ENCODE measurements around the gene NOA1.

The NOA1 gene

GRCh38 chr4:56977321-56978012, at the start of gene NOA1:
Gene NOA1, minus strand, starts transcription at chr4:56977606. Its CDS starts 21 bp downstream, at chr4:56977585.
- Histone ChIP-seq H3K9ac (ENCODE audit: low read depth in 1 of 2, low read length in 2 of 2) (peak within 1 kb of the TSS; percentile 84 to 98), H3K4me3 (ENCODE audit: low read length in 2 of 2) (peak within 1 kb of the TSS; percentile 100), H3K36me3 (ENCODE audit: control insufficient read depth in 2 of 2, insufficient read depth in 2 of 2, low read length in 2 of 2) (peaks cover 17 to 21% of the 10 kb centered on the region in 2 donors), H3K27ac (ENCODE audit: low read depth in 2 of 2, low read length in 2 of 2) (peak within 1 kb of the TSS; percentile 93 to 95), H3K4me1 (ENCODE audit: control insufficient read depth in 2 of 2, insufficient read depth in 2 of 2, low read length in 2 of 2) (peaks cover 12 to 13% of the 10 kb centered on the region in 2 donors), H3K9me3 (ENCODE audit: control insufficient read depth in 2 of 2, low read length in 2 of 2) (peaks cover 3 to 4% of the 10 kb centered on the region in 2 donors), H3K27me3 (ENCODE audit: control insufficient read depth in 2 of 2, insufficient read depth in 2 of 2, low read length in 2 of 2) (no peaks in the 10 kb centered on the region)

- no peak overlapping the region for H3K27ac ChIP-seq (ENCODE audit: low read depth in 2 of 2, low read length in 2 of 2)
- H3K4me1 ChIP-seq (ENCODE audit: control insufficient read depth in 2 of 2, insufficient read depth in 2 of 2, low read length in 2 of 2): no peaks in the 10 kb centered on the region
- peaks cover 76 to 80% of the 10 kb centered on the region in 2 donors for H3K36me3 ChIP-seq (ENCODE audit: control insufficient read depth in 2 of 2, insufficient read depth in 2 of 2, low read length in 2 of 2)
- no peak overlapping the region for H3K4me3 ChIP-seq (ENCODE audit: low read length in 2 of 2)
- no peak overlapping the region for H3K9ac ChIP-seq (ENCODE audit: low read depth in 1 of 2, low read length in 2 of 2)
- no peaks in the 10 kb centered on the region for H3K9me3 ChIP-seq (ENCODE audit: control insufficient read depth in 2 of 2, low read length in 2 of 2)
- no peaks in the 10 kb centered on the region for H3K27me3 ChIP-seq (ENCODE audit: control insufficient read depth in 2 of 2, insufficient read depth in 2 of 2, low read length in 2 of 2)
Observed at GRCh38 chr4:57023104-57023503, 45.7 kb upstream of the NOA1 start.

DNA sequence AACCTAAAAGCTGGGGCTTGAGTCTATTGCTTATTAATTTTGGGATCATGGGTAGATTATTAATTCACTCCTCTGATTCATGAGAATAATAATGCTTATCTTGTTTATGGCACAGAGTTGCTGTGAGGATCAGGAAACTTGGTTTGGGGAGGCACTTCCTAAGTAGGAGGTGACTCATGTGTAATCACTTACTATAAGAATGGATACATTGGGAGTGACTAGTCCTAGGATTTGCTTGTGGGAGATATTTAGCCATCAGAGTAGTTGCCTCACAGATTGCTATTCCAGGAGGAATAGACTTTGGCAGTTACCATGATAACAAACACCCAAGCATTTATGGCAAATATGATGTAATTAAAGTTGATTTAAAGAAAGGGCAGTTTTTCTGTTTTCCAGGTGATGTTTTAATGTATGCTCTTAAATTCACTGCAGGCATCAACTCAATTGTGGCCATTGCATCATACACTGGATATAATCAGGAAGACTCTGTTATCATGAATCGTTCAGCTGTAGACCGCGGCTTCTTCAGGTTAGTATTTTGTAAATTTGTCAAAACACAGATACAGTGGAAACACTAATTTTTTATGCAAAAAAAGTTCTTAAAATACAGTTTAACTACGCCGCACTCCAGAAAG, 43.2 kb upstream of the NOA1 start:
- Histone ChIP-seq H3K36me3 (ENCODE audit: control insufficient read depth in 2 of 2, insufficient read depth in 2 of 2, low read length in 2 of 2) (peaks cover 78 to 84% of the 10 kb centered on the region in 2 donors), H3K27me3 (ENCODE audit: control insufficient read depth in 2 of 2, insufficient read depth in 2 of 2, low read length in 2 of 2) (no peaks in the 10 kb centered on the region), H3K4me3 (ENCODE audit: low read length in 2 of 2) (no peak overlapping the region), H3K27ac (ENCODE audit: low read depth in 2 of 2, low read length in 2 of 2) (no peak overlapping the region), H3K9ac (ENCODE audit: low read depth in 1 of 2, low read length in 2 of 2) (no peak overlapping the region), H3K4me1 (ENCODE audit: control insufficient read depth in 2 of 2, insufficient read depth in 2 of 2, low read length in 2 of 2) (no peaks in the 10 kb centered on the region), H3K9me3 (ENCODE audit: control insufficient read depth in 2 of 2, low read length in 2 of 2) (no peaks in the 10 kb centered on the region)

DNA sequence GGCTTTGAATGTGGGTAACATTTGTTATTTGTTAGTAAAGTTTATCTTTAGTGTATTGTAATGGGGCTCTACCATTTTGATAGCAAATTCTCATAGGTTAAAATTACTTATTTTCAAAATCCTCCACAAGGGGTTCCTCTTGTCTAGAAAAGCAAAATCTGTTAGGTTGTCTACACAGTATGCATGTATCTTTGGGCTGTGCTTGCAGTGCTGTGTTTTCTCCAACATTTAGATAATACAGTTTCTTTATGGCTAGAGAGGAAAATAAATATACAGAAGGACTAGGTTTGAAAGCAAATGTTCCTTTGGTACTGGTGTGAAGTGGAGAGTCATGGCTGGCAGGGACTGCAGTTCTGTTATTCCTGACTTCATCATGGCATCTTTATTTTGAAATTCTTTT, 41.6 kb upstream of the NOA1 start:
- Histone ChIP-seq H3K27ac (ENCODE audit: low read depth in 2 of 2, low read length in 2 of 2) (no peak overlapping the region), H3K27me3 (ENCODE audit: control insufficient read depth in 2 of 2, insufficient read depth in 2 of 2, low read length in 2 of 2) (no peaks in the 10 kb centered on the region), H3K36me3 (ENCODE audit: control insufficient read depth in 2 of 2, insufficient read depth in 2 of 2, low read length in 2 of 2) (peaks cover 74 to 80% of the 10 kb centered on the region in 2 donors), H3K4me1 (ENCODE audit: control insufficient read depth in 2 of 2, insufficient read depth in 2 of 2, low read length in 2 of 2) (no peaks in the 10 kb centered on the region), H3K9me3 (ENCODE audit: control insufficient read depth in 2 of 2, low read length in 2 of 2) (no peaks in the 10 kb centered on the region), H3K9ac (ENCODE audit: low read depth in 1 of 2, low read length in 2 of 2) (no peak overlapping the region), H3K4me3 (ENCODE audit: low read length in 2 of 2) (no peak overlapping the region)

DNA sequence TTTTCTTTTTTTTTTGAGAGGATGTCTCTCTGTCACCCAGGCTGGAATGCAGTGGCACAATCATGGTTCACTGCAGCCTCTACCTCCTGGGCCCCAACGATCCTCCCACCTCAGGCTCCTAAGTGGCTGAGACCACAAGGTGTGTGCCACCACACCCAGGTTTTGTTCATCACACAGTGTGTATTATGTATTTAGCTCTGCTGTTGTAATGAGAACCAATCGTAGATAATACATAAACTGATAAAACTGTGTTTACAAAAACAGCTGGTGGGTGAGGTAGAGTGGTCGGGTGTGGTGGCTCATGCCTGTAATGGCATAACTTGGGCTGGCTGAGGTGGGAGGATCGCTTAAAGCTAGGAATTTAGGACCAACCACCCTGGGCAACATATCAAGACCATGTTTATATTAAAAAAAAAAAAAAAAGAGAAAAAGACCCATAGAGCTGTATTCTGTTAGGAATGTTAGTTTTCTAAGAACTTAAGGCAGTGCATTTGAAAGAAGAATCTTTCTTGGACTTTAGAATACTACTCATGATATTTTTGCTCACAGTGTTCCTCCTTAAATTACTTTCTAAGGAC, 36.2 kb upstream of the NOA1 start:
- Histone ChIP-seq H3K36me3 (ENCODE audit: control insufficient read depth in 2 of 2, insufficient read depth in 2 of 2, low read length in 2 of 2) (peaks cover 54 to 66% of the 10 kb centered on the region in 2 donors), H3K27me3 (ENCODE audit: control insufficient read depth in 2 of 2, insufficient read depth in 2 of 2, low read length in 2 of 2) (no peaks in the 10 kb centered on the region), H3K9ac (ENCODE audit: low read depth in 1 of 2, low read length in 2 of 2) (no peak overlapping the region), H3K4me3 (ENCODE audit: low read length in 2 of 2) (no peak overlapping the region), H3K9me3 (ENCODE audit: control insufficient read depth in 2 of 2, low read length in 2 of 2) (no peaks in the 10 kb centered on the region), H3K27ac (ENCODE audit: low read depth in 2 of 2, low read length in 2 of 2) (no peak overlapping the region), H3K4me1 (ENCODE audit: control insufficient read depth in 2 of 2, insufficient read depth in 2 of 2, low read length in 2 of 2) (no peaks in the 10 kb centered on the region)

GRCh38 chr4:56999751-57000150, 22.3 kb upstream of the NOA1 start:
- H3K27ac ChIP-seq (ENCODE audit: low read depth in 2 of 2, low read length in 2 of 2): no peak overlapping the region
- no peaks in the 10 kb centered on the region for H3K4me1 ChIP-seq (ENCODE audit: control insufficient read depth in 2 of 2, insufficient read depth in 2 of 2, low read length in 2 of 2)
- no peak overlapping the region for H3K9ac ChIP-seq (ENCODE audit: low read depth in 1 of 2, low read length in 2 of 2)
- H3K27me3 ChIP-seq (ENCODE audit: control insufficient read depth in 2 of 2, insufficient read depth in 2 of 2, low read length in 2 of 2): no peaks in the 10 kb centered on the region
- H3K36me3 ChIP-seq (ENCODE audit: control insufficient read depth in 2 of 2, insufficient read depth in 2 of 2, low read length in 2 of 2): peaks cover 58 to 59% of the 10 kb centered on the region in 2 donors
- no peaks in the 10 kb centered on the region for H3K9me3 ChIP-seq (ENCODE audit: control insufficient read depth in 2 of 2, low read length in 2 of 2)
- H3K4me3 ChIP-seq (ENCODE audit: low read length in 2 of 2): no peak overlapping the region

- no peak overlapping the region for H3K9ac ChIP-seq (ENCODE audit: low read depth in 1 of 2, low read length in 2 of 2)
- H3K4me3 ChIP-seq (ENCODE audit: low read length in 2 of 2): no peak overlapping the region
- no peaks in the 10 kb centered on the region for H3K27me3 ChIP-seq (ENCODE audit: control insufficient read depth in 2 of 2, insufficient read depth in 2 of 2, low read length in 2 of 2)
- H3K36me3 ChIP-seq (ENCODE audit: control insufficient read depth in 2 of 2, insufficient read depth in 2 of 2, low read length in 2 of 2): peaks cover 57 to 58% of the 10 kb centered on the region in 2 donors
- H3K9me3 ChIP-seq (ENCODE audit: control insufficient read depth in 2 of 2, low read length in 2 of 2): no peaks in the 10 kb centered on the region
- peak overlapping the region in 1 of 2 donors; percentile 23 for H3K27ac ChIP-seq (ENCODE audit: low read depth in 2 of 2, low read length in 2 of 2)
- no peaks in the 10 kb centered on the region for H3K4me1 ChIP-seq (ENCODE audit: control insufficient read depth in 2 of 2, insufficient read depth in 2 of 2, low read length in 2 of 2)
Observed at GRCh38 chr4:56995525-56995924, 18.1 kb upstream of the NOA1 start.

GRCh38 chr4:56990109-56990905, 12.9 kb upstream of the NOA1 start:
- Histone ChIP-seq H3K9ac (ENCODE audit: low read depth in 1 of 2, low read length in 2 of 2) (no peak overlapping the region), H3K4me3 (ENCODE audit: low read length in 2 of 2) (no peak overlapping the region), H3K4me1 (ENCODE audit: control insufficient read depth in 2 of 2, insufficient read depth in 2 of 2, low read length in 2 of 2) (no peaks in the 10 kb centered on the region), H3K27ac (ENCODE audit: low read depth in 2 of 2, low read length in 2 of 2) (no peak overlapping the region), H3K36me3 (ENCODE audit: control insufficient read depth in 2 of 2, insufficient read depth in 2 of 2, low read length in 2 of 2) (peaks cover 55 to 66% of the 10 kb centered on the region in 2 donors), H3K27me3 (ENCODE audit: control insufficient read depth in 2 of 2, insufficient read depth in 2 of 2, low read length in 2 of 2) (no peaks in the 10 kb centered on the region), H3K9me3 (ENCODE audit: control insufficient read depth in 2 of 2, low read length in 2 of 2) (no peaks in the 10 kb centered on the region)

DNA sequence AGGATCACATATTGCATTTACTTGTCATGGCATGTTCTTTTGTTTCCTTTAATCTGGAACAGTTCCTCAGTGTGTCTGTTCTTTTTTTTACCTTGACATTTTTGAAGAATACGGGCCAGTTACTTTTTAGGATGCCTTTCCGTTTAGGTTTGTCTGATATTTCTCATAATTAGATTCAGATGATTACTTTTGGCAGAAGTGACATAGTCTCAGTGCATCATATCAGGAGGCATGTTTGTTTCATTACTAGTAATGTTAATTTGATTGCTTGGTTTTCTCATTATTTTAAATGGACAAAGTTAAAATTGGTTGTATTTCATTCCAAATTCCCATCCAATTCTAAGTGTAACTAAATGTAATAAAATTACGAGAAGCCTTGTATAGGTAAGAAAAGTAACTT, 9.5 kb upstream of the NOA1 start:
- Histone ChIP-seq H3K27ac (ENCODE audit: low read depth in 2 of 2, low read length in 2 of 2) (no peak overlapping the region), H3K4me1 (ENCODE audit: control insufficient read depth in 2 of 2, insufficient read depth in 2 of 2, low read length in 2 of 2) (no peaks in the 10 kb centered on the region), H3K4me3 (ENCODE audit: low read length in 2 of 2) (no peak overlapping the region), H3K36me3 (ENCODE audit: control insufficient read depth in 2 of 2, insufficient read depth in 2 of 2, low read length in 2 of 2) (peaks cover 40 to 55% of the 10 kb centered on the region in 2 donors), H3K9ac (ENCODE audit: low read depth in 1 of 2, low read length in 2 of 2) (no peak overlapping the region), H3K27me3 (ENCODE audit: control insufficient read depth in 2 of 2, insufficient read depth in 2 of 2, low read length in 2 of 2) (no peaks in the 10 kb centered on the region), H3K9me3 (ENCODE audit: control insufficient read depth in 2 of 2, low read length in 2 of 2) (no peaks in the 10 kb centered on the region)

DNA sequence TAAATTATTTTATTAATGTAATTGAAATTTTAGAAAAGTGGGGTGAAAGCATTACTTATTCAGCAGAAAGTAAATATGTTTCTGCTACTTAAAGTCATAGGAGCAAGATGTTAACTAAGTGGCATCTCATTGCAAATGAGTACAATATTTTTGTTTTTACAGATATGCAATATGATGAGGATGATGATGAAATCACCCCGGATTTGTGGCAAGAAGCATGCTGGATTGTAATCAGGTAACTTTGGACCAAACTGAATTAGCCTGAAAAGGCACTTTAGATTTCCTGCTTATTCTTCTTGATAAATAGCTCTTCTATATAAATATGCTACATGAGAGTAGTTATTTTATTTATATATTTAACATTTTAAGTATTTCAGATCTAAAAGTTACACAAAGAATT, 8.8 kb upstream of the NOA1 start:
- no peaks in the 10 kb centered on the region for H3K9me3 ChIP-seq (ENCODE audit: control insufficient read depth in 2 of 2, low read length in 2 of 2)
- H3K27me3 ChIP-seq (ENCODE audit: control insufficient read depth in 2 of 2, insufficient read depth in 2 of 2, low read length in 2 of 2): no peaks in the 10 kb centered on the region
- no peak overlapping the region for H3K9ac ChIP-seq (ENCODE audit: low read depth in 1 of 2, low read length in 2 of 2)
- no peak overlapping the region for H3K27ac ChIP-seq (ENCODE audit: low read depth in 2 of 2, low read length in 2 of 2)
- H3K36me3 ChIP-seq (ENCODE audit: control insufficient read depth in 2 of 2, insufficient read depth in 2 of 2, low read length in 2 of 2): peaks cover 34 to 48% of the 10 kb centered on the region in 2 donors
- no peak overlapping the region for H3K4me3 ChIP-seq (ENCODE audit: low read length in 2 of 2)
- no peaks in the 10 kb centered on the region for H3K4me1 ChIP-seq (ENCODE audit: control insufficient read depth in 2 of 2, insufficient read depth in 2 of 2, low read length in 2 of 2)

All from mucosa of rectum (tissue), 2 donors.